BE2C (cell line): ENCODE data around the gene ADAMTS12.

Source experiments
- DNase-seq: peaks from one replicate; pipeline ENCODE4 v3.0.0-alpha.2; 2020
- H3K27me3 ChIP-seq: fragments of 250-450 bp; sonication (Bioruptor Pico); 2 replicates; pipeline ENCODE4 v1.5.1; 2020; ENCODE audit warnings: mild to moderate bottlenecking
- H3K36me3 ChIP-seq: fragments of 250-450 bp; sonication (Bioruptor Pico); 2 replicates; pipeline ENCODE4 v1.5.1; 2020; ENCODE audit warnings: mild to moderate bottlenecking
- H3K4me1 ChIP-seq: fragments of 250-450 bp; sonication (Bioruptor Pico); 2 replicates; pipeline ENCODE4 v1.5.1; 2020
- H3K4me3 ChIP-seq: 2 replicates; pipeline ENCODE4 v1.5.1; 2011; ENCODE audit warnings: low read depth, low read length
- H3K9me3 ChIP-seq: fragments of 250-450 bp; sonication (Bioruptor Pico); 2 replicates; pipeline ENCODE4 v1.5.1; 2020
- TF ChIP-seq, protein P1 (sequence below): IDR thresholded peaks from 2 replicates; pipeline ENCODE4 v1.5.1; 2012; ENCODE audit warnings: mild to moderate bottlenecking, low read depth, low read length

ADAMTS12 gene

GRCh38 chr5:33800241-33800950 is 91.4 kb downstream of the ADAMTS12 start:
- TF ChIP-seq, protein P1, sequence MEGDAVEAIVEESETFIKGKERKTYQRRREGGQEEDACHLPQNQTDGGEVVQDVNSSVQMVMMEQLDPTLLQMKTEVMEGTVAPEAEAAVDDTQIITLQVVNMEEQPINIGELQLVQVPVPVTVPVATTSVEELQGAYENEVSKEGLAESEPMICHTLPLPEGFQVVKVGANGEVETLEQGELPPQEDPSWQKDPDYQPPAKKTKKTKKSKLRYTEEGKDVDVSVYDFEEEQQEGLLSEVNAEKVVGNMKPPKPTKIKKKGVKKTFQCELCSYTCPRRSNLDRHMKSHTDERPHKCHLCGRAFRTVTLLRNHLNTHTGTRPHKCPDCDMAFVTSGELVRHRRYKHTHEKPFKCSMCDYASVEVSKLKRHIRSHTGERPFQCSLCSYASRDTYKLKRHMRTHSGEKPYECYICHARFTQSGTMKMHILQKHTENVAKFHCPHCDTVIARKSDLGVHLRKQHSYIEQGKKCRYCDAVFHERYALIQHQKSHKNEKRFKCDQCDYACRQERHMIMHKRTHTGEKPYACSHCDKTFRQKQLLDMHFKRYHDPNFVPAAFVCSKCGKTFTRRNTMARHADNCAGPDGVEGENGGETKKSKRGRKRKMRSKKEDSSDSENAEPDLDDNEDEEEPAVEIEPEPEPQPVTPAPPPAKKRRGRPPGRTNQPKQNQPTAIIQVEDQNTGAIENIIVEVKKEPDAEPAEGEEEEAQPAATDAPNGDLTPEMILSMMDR, result no peak
- H3K4me1 ChIP-seq, result no peaks in the 10 kb centered on the region
- no peak for DNase-seq
- H3K9me3 ChIP-seq, result no peaks in the 10 kb centered on the region
- no peak overlapping the region for H3K4me3 ChIP-seq
- H3K36me3 ChIP-seq, result no peaks in the 10 kb centered on the region
- H3K27me3 ChIP-seq, result no peaks in the 10 kb centered on the region

GRCh38 chr5:33795496-33795895 is 96.3 kb downstream of the ADAMTS12 start:
- Histone ChIP-seq H3K9me3 (no peaks in the 10 kb centered on the region), H3K4me3 (no peak overlapping the region), H3K27me3 (no peaks in the 10 kb centered on the region; the same call in 1 of the 2 replicates), H3K4me1 (no peaks in the 10 kb centered on the region), H3K36me3 (no peaks in the 10 kb centered on the region)
- TF ChIP-seq, protein P1, result no peak
- no peak for DNase-seq

DNA sequence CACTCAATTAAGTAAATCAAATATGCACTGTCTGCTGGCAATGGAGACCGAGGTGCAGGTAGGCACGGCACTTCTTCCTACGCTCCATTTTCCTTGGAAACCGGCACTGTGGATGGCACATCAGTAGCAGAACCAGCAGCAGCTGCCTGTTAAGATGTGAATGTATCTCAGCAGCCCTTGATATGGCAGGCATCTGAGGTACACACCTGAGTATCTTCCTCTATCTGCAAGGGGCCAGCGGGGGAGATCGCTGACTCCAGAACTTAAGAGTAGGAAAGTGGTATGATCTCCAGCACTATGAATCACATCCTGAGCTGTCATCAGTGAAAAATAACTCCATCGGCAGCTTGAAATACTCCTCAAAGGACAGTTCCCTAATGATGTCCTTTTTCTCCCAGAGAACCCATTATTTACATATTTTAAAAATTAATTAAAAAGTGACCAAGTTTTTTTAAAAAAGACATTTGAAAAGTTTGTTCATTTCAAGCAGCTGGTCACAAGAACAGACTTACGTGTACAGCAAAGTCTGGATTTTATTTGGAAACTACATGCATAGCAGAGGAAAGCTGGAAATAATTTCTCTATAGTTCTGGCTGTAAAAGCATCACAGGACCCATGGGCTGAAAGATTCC is 97.1 kb downstream of the ADAMTS12 start:
- no peak for DNase-seq

GRCh38 chr5:33793836-33794549 is 97.8 kb downstream of the ADAMTS12 start:
- DNase-seq, result no peak
- H3K4me3 ChIP-seq, result no peak overlapping the region
- H3K36me3 ChIP-seq, result no peaks in the 10 kb centered on the region
- no peaks in the 10 kb centered on the region for H3K4me1 ChIP-seq
- H3K27me3 ChIP-seq, result no peaks in the 10 kb centered on the region; the same call in 1 of the 2 replicates
- H3K9me3 ChIP-seq, result no peaks in the 10 kb centered on the region
- TF ChIP-seq, protein P1, result no peak

More for the DNA sequence above, 97.1 kb downstream of the ADAMTS12 start:
- TF ChIP-seq, protein P1, result no peak
- H3K4me3 ChIP-seq, result no peak overlapping the region
- H3K36me3 ChIP-seq, result no peaks in the 10 kb centered on the region
- no peaks in the 10 kb centered on the region for H3K9me3 ChIP-seq
- no peaks in the 10 kb centered on the region; the same call in 1 of the 2 replicates for H3K27me3 ChIP-seq
- no peaks in the 10 kb centered on the region for H3K4me1 ChIP-seq

GRCh38 chr5:33793276-33793675 is 98.5 kb downstream of the ADAMTS12 start:
- H3K27me3 ChIP-seq, result no peaks in the 10 kb centered on the region; the same call in 1 of the 2 replicates
- no peaks in the 10 kb centered on the region for H3K36me3 ChIP-seq

More at GRCh38 chr5:33793276-33793675, 98.5 kb downstream of the ADAMTS12 start:
- Histone ChIP-seq H3K9me3 (no peaks in the 10 kb centered on the region), H3K4me3 (no peak overlapping the region), H3K4me1 (no peaks in the 10 kb centered on the region)
- DNase-seq, result no peak
- TF ChIP-seq, protein P1, result no peak
